Ramos (cell line): Measurements from ENCODE around the gene KIF3A.

Experiments used
- in situ Hi-C: fragments of 300-500 bp; cut with MboI; formaldehyde crosslinking; loops from one replicate; pipeline ENCODE4 v1.14.3; 2022; ENCODE audit warnings: low sequenced_read_pairs; ENCODE audit not compliant: unreplicated experiment

The KIF3A gene

GRCh38 chr5:132771503-132771998, 34.2 kb upstream of the KIF3A start:
- in situ Hi-C loops, result no loop called here

GRCh38 chr5:132770476-132771159, 33.3 kb upstream of the KIF3A start:
- in situ Hi-C loops, result no loop called here

- in situ Hi-C loops, result no loop called here
Measured at GRCh38 chr5:132768485-132768868, 31.1 kb upstream of the KIF3A start.

DNA sequence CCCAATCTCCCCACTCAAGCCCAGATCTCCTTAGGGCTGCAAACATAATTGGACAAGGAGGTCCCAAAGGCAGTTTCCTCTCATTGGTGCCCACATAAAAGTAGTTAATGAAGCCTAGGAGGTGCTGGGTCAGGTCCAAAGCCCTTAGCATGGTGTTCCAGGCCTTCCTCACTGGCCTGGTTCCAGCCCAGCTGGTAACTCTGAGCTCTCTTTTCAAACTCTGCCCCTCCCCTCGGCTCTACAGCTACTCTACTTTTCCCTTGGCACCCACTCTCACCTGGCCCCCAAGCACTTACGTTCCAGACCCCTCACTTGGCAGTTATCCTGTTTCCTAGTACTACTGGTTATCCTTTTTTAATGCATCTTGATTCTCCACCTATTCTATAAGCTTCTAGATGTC, 29.8 kb upstream of the KIF3A start:
- in situ Hi-C loops, result no loop called here

DNA sequence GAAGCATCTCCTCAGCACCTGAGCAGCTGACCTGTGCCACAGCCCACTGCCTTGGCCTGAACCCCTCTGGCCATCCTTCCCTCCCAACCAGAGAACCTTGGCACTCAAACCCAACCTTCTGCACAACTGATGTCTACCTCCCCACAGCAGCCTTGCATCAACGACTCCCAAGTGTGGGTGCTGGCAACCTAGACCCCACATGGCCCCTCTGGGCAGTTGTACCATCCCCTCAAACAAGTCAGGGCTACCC, 29.4 kb upstream of the KIF3A start:
- in situ Hi-C loops, result no loop called here

DNA sequence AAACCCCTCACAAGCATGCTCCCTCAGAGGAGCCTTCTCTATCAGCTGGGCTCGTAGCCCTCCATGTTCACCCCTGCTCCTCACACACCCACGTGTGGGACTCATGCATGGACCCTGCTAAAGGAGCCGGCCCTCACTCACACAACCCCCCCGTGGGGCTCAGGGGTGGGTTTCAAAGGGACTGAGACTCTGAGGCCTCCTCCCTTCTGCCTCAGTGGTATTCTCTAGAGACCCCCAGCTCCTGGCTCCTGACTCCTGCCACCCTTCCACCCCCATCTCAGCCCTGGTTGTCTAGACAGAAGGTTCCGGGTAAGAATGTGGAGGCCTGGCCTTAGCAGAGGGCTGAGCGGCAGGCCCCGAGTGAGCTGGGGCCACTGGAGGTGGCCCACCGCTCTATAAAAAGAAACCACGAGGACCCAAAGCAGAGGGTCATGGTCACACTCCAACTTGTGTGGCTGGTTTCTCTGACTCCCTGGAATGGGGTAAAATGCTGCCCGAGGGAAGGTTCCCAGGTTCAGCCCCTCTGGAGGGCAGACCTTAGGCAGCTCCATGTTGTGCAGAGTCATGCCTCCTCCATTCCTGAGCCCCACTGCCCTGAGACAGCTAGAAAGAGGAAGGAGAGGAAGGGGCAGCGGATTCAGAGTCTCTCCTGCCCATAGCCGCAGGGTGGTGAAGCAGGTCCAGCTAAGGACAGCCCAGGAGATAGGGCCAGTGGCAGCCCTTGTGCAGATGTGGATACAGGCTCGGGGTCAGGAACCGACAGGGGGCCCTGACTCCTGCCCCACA, 28.9 kb upstream of the KIF3A start:
- in situ Hi-C loops, result no loop called here

GRCh38 chr5:132765311-132766019, 28.1 kb upstream of the KIF3A start:
- in situ Hi-C loops, result no loop called here

DNA sequence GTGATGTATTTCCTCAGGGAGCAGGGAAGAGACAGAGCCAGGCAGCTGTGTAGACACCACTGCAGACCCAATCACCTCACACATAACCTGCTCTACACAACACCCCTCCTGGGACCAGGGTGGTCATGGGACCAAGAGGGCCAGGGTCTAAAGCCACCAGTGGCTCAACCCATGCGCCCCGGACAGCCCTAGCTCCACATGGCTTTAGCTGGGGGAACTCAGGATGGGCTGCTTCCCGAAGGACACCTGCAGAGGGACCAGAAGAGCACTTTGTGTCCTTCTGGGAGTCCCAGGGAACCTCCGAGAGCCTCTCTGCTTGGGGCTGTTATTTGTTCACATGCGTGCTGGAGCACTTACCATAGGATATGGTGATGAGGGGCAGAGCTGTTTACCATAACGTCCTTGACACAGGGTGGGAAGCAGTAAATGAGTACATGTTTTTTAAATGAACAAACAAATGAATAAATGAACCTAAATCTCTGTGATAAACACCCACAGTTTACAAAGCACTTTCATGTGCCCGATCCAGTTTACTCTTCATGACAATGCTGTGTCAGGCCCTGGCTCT, 27.4 kb upstream of the KIF3A start:
- in situ Hi-C loops, result no loop called here

GRCh38 chr5:132764051-132764450, 26.7 kb upstream of the KIF3A start:
- in situ Hi-C loops, result no loop called here

DNA sequence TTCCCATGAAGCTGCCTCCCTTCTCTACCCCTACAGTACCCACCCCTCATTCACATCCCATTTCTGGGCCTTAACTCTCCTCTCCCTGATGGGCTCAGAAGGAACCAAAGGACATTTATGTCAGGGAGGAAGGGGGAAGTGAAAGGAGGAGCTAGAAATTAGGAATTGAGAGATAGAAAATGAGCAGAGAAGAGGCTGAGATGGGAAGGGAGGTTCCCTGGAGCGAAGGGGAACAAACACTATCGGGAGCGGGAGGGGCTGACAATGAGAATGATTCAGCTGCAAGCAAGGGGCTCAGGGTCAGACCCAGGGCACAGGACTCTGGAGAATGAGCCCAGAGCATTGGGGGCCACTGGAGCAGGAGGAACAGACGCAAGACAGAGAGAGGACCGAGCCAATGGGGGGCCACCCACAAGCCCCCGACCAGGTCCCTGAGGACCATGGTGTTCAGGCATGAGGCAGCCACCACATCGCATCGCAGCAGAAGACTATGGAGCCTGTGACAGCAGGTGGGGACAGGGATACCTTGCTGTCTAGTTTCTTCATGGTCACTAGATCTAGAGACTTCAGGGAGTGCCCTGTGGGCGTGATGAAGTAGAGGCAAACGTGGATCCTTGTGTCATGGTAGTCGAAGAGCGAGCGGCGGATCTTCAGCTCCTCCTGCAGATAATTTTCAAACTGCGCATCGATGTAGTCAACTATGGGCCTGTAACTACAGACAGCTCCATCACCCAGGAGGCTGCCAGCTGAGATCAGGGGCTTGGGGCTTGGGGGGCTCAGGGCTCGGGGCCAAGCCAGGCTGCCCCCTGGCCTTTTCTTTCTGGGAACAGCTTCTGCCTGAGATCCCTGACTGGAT, 26.1 kb upstream of the KIF3A start:
- in situ Hi-C loops, result no loop called here

DNA sequence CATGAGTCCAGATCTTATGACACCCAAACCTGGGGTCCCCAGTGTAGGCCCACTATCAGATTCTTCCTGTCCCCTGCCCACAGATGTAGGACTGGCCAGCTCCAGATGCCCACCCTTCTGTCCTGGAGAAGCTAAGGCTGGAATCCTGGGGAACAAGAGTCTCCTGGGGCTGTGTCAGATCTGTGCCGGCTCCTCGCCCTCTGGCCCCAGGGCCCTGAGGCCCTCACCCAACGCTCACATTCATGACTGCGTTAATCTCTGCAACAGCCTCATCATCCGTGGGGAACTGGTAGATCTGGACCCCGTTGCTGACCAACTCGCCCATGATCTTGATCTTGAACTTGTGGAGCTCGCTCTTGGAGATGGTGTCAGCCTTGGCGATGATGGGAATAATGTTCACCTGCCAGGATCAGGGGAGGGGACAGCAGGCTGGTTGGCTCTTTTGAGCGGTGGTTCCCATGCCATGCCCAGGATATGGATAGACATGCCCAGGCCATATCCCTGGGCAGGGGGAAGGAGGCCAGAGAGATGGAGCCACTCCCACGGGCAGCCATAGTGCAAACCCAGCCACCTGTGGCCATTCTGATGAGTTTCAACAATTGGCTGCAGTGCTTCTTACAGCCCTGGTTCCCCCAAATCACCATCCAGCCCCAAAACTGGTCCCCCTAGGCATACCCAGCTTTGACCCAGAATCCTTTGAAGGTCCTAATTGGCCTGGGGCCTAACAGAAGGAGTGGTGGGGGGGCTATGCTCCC, 25.1 kb upstream of the KIF3A start:
- in situ Hi-C loops, result no loop called here

DNA sequence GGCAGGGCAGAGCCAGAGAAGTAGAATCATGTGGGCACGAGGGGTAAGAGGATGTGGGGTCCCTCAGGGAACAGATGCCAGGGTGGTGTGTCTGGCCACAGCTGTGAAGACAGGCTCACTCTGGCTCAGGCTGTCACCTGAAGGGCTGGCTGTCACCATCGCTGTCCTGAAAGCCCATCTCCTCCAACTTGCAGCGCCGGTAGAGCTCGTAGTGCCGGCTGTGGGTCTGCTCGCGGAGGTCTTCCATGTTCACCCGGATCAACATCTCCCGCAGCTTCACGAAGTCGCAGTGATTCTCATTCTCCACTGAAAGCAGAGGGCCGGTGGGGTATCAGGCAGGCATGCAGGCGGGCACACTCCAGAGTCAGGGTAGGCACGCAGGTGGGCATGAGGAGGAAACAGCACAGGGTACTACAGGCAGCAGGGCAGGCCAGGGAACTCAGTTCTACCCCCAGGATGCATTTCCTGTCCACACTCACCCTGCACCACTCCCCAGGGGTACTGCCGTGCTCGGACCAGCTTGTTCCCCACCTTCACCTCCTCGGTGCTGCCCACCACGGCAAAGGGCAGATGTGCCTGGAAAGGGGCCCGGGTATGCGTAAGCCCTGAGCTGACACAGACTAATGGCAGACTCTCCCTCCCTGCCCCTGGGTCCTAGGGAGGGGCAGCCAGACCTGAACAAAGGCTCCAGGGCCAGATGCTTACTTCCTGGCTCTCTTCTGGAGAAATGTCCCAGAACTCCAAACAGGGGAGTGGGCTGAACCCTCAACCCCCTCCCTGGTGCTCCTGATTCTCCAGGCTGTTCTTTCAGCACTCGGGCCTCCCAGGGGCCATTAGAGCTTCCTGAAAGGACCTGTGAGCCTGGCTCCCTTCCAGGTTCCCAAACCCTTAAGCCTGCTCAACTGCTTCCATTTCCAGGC, 24.2 kb upstream of the KIF3A start:
- in situ Hi-C loops, result no loop called here

DNA sequence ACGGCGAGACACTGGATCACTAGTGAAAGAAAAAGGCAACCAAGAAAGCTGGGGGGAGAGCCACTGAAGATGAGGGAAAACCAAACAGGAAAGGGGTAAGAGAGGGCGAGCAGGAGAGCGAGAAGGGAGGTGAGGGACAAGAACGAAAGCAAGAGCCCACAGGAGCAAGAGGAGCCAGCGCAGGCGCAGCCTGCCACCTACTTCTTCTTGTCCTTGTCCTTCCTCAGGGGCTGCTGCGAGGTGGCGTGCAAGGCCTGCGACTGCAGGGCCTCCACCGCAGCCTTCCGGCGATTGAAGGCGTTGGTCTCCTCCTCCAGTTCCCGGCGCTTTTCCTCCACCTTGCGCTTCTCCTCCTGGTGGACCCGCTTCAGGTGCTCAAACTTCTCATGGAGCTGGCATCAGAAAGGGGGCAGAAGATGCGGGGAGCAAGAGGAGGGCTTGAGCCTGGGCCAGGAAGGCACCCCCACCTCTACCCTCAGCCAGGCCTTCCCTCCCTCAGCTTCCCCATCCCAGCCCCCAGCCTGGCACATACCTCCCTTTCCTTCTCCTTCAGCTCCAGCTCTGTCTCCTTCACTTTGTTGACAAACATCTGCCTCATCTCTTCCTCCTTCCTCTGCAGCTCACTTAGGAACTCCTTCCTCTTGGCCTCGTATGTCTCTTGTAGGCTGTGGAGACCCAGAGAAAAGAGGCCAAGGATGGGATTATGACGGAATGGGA, 23.4 kb upstream of the KIF3A start:
- in situ Hi-C loops, result no loop called here

DNA sequence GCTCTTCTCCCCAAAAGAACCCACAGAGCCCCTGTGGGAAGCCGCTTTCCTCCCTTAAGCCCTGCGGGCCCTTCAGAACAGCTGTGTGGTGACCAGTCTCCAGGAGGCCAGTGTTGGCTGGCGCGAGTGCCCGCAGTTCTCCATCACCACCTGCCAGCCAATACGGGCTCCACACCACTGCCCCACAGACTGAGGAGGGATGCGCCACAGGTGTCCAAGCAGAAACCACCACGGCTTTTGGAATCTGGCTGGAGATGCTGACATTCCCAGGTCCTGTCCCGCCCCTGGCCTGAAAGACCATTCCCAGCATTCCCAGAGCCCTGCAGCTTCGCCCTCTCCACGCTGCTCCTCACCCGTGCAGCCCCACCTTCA, 22.7 kb upstream of the KIF3A start:
- in situ Hi-C loops, result no loop called here

DNA sequence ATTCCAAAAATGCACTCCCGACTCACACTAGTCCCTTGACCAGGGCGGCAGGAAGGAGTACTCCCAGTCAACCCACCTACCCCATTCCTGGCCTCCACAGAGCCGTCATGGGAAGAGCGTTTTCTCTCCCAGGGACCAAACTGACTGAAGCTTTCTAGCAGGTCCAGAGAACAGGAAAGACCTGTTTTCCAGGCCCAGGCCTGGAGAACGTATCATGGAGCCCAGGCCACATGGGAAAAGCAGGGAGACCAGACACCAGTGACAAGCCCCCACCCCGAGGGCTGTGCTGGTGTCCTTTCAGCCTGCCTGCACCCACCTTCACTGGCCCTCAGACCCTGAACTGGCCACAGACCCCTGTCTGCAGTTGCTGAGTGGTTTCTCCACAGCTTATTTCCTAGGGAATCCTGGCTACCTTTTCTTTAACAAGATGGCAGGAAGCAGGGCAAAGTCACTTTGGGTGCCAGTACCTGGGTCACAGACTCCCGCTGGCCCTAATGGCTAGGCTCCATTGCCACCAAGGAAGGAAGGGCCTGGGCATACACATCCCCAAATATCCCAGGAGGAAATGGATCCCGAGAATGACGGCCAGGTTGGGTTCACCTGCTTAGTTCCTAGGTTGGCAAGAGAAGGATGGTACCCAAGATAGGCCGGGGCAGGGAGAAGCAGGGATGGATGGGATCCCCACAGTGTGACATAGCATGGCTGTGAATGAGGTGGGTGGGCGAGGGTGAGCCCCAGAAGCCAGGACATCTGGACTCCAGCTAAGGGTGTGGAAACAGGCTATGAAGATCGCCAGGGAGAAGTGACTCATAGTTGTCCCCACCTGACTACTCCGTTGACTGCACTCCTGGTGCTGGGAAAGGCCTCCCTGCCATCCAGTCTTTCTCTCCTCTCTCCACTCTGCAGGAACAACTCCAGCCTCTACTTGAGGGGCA, 22.0 kb upstream of the KIF3A start:
- in situ Hi-C loops, result no loop called here

GRCh38 chr5:132758451-132758850, 21.1 kb upstream of the KIF3A start:
- in situ Hi-C loops, result no loop called here

- in situ Hi-C loops, result no loop called here
Measured at GRCh38 chr5:132756542-132756941, 19.2 kb upstream of the KIF3A start.
